B cell (primary cell): ENCODE results near the gene PPP1R12B.

Source experiments
- EZH2 ChIP-seq: IDR thresholded peaks from 2 replicates; pipeline ENCODE4 v1.6.1; 2012; ENCODE audit warnings: borderline replicate concordance, low read depth, mild to moderate bottlenecking, moderate library complexity, low read length; ENCODE audit not compliant: insufficient read depth, poor library complexity, severe bottlenecking
- TF ChIP-seq, protein P1 (sequence below): fragments of 200-600 bp; IDR thresholded peaks from one replicate; pipeline ENCODE4 v1.8.0; 2022; ENCODE audit warnings: antibody characterized with exemption, mild to moderate bottlenecking

DNA sequence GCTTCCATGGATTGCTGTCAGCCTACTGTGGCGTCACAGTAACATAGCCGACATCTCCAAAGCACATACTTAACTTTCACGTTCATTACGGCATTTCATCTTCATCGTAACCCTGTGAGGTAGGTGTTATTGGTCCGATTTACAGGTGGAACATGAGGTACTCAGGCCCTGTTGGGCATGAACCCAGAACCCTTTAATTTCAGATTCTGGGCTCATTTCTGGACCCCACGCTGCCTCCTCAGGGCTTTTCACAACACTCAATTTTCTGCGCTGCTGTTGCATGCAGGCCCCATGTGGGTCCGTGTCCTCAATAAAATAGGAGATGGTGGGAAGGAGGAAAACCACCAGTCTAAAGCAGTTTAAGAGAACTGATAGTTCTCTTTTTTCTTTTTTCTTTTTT lies 46.3 kb upstream of the PPP1R12B start:
- TF ChIP-seq, protein P1, sequence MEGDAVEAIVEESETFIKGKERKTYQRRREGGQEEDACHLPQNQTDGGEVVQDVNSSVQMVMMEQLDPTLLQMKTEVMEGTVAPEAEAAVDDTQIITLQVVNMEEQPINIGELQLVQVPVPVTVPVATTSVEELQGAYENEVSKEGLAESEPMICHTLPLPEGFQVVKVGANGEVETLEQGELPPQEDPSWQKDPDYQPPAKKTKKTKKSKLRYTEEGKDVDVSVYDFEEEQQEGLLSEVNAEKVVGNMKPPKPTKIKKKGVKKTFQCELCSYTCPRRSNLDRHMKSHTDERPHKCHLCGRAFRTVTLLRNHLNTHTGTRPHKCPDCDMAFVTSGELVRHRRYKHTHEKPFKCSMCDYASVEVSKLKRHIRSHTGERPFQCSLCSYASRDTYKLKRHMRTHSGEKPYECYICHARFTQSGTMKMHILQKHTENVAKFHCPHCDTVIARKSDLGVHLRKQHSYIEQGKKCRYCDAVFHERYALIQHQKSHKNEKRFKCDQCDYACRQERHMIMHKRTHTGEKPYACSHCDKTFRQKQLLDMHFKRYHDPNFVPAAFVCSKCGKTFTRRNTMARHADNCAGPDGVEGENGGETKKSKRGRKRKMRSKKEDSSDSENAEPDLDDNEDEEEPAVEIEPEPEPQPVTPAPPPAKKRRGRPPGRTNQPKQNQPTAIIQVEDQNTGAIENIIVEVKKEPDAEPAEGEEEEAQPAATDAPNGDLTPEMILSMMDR, result no peak
- no peak for TF ChIP-seq EZH2
